ENCODE results near the gene RAB30. TPM values are rescaled to one million over a fixed set of nuclear protein-coding genes. Genes with fewer than 3 reads are reported as not detected.

The RAB30 gene
- total RNA-seq, 1 donor from 2014 or later: 15.2 TPM

DNA sequence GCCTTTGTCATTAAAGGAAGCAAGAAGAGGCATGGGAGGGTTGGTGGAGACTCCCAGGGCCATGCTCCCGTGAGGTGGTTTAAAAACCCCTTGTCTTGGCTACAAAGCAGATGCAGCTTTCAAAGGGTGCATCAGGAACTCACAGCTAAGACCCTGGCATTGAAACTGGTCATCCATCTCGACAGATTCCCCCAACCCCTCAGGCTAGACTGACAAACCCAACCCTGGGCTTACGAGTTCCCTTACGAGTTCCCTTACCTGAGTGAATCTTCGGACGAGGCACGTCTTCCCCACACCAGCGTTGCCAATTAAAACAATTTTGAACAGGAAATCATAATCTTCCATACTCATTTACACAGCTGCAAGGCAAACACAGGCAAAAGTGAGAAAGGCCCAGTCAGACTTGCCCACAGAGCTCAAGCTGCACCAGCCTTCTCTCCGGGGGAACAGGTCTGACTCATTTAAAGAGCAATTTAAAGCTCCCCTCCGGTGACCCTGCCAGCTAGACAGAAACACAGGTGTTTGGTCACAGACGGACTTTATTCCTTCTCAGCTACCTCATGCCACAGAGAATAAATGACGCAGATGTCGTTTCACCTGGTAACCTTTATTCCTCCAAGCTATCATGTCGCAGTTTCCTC is 74.6 kb downstream of the RAB30 start:
- no peaks in the 10 kb centered on the region for H3K9me3 Mint-ChIP-seq
- intact Hi-C loops (cut with micrococcal nuclease): loop anchor here (1.0 kb wide), 6 partner anchors 9 to 159 kb away; partner anchors contain the start of gene RAB30
- no peaks in the 10 kb centered on the region for H3K27me3 Mint-ChIP-seq (ENCODE audit: insufficient read depth)
- DNase-seq (ENCODE audit: low spot score): no peak
- H3K36me3 Mint-ChIP-seq (ENCODE audit: low read depth): peaks cover 30% of the 10 kb centered on the region
- H3K4me3 Mint-ChIP-seq: no peak overlapping the region
- H3K27ac Mint-ChIP-seq: peak overlapping the region; percentile 37
- H3K4me1 Mint-ChIP-seq (ENCODE audit: low read depth): peaks cover 67% of the 10 kb centered on the region

DNA sequence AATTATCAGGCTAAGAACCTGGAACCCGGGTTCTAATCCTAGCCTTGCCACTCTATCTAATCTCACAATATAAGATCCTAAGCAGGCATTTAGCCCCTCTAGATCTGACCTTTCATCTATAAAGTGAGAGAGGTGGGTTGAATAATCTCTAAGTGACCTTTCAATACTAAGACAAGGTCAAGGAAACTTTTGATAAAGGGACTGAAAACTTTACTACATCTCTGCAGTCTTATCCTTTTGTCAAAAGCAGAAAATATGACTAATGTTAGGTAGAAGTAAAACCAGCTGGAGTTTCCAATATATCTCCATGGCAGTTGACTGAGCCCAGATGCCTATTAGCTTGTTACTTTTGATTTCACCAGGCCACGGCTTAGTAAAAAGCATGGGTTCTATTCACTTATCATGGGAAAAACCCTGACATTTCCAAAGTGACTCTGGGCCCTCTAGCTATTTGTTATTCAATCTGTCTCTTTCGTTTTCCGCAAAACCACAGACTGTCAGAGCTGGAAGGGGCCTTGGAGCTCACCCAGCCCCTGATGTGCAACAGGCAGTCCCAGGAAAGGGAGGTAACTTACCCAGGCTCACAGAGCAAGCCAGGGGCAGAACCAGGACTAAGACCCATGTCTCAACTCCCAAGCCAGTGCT is 75.8 kb downstream of the RAB30 start:
- H3K36me3 Mint-ChIP-seq (ENCODE audit: low read depth): peaks cover 31% of the 10 kb centered on the region
- peaks cover 70% of the 10 kb centered on the region for H3K4me1 Mint-ChIP-seq (ENCODE audit: low read depth)
- H3K4me3 Mint-ChIP-seq: peak overlapping the region; percentile 52
- intact Hi-C loops (cut with micrococcal nuclease): loop anchor here (1.0 kb wide), 7 partner anchors 10 to 160 kb away; partner anchors contain the start of gene RAB30
- H3K27me3 Mint-ChIP-seq (ENCODE audit: insufficient read depth): no peaks in the 10 kb centered on the region
- DNase-seq (ENCODE audit: low spot score): no peak
- peak overlapping the region; percentile 78 for H3K27ac Mint-ChIP-seq
- no peaks in the 10 kb centered on the region for H3K9me3 Mint-ChIP-seq

DNA sequence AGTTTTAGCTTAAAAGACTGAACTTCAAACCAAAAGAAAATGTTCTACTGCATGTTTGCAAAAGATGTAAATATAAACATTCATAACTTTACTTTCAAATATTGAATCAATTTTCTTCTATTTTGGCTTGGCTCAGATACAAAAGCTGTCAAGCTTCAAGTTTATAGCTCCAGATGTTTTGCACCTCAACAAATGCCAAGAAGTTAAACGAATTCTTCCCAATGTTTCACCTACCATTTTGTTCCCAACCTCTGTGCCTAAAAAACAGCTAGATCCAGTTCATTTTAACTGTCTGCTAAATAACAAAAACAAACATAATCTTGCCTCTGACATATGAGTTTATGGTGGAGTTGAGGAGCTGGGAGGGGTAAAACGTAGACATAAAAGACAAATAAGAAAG is 76.5 kb downstream of the RAB30 start:
- Mint-ChIP-seq H3K27me3 (ENCODE audit: insufficient read depth) (no peaks in the 10 kb centered on the region), H3K36me3 (ENCODE audit: low read depth) (peaks cover 31% of the 10 kb centered on the region), H3K4me1 (ENCODE audit: low read depth) (peaks cover 68% of the 10 kb centered on the region), H3K4me3 (no peak overlapping the region), H3K9me3 (no peaks in the 10 kb centered on the region), H3K27ac (peak overlapping the region; percentile 66)
- intact Hi-C loops (cut with micrococcal nuclease): loop anchor here (1.0 kb wide), 1 partner anchor 75 kb away; no protein-coding TSS in a partner anchor
- no peak for DNase-seq (ENCODE audit: low spot score)

DNA sequence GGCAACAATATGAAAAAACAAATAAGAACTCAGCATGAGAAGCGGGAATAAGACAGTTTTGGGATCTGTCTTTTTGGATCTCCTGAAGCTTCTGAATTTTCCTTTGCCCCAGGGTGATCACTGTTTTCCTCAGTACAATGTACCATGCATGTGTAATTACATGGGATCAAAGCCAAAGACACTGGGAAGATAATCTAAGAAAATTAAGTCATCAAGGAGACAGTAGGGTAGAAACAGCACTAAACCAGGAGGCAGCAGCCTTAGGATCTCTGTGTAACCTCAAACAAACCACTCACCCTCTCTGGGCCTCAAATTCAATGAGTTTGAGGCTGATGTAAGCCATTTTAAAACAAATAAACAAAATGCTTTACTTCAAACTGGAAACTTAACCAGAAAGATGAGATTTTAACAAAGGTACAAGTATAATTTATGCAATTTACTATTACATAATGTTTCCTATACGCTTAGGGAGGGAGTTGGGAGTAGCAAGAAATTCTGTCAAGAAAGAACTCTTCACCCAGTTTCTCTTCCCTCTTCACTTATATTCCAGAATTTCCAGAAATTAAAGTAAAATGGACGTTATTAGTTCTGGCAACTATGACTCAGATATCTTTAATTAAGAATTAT is 77.0 kb downstream of the RAB30 start:
- DNase-seq (ENCODE audit: low spot score): no peak
- Mint-ChIP-seq H3K4me3 (no peak overlapping the region), H3K4me1 (ENCODE audit: low read depth) (peaks cover 67% of the 10 kb centered on the region), H3K9me3 (no peaks in the 10 kb centered on the region), H3K27ac (no peak overlapping the region), H3K36me3 (ENCODE audit: low read depth) (peaks cover 30% of the 10 kb centered on the region), H3K27me3 (ENCODE audit: insufficient read depth) (no peaks in the 10 kb centered on the region)
- intact Hi-C loops (cut with micrococcal nuclease): loop anchor here (1.0 kb wide), 1 partner anchor 74 kb away; no protein-coding TSS in a partner anchor

DNA sequence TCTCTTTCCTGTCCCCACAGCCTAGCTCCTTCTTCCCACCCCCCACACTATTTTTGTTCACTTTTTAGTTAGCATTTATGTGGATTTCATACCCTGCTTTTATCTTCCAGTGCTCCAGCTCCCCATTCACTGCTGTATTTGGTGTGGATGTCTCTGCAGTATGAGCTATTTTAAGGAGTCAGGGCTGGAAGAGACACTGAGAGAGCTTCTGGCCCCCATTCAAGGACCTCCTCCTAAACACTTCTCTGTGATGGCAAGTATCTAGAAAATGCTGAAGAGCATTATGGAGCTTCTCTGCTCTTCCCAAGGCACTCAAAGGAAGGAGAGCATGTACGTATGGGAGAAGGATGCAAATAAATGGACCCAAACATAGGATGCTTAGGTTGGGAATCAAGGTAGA is 79.5 kb downstream of the RAB30 start:
- DNase-seq (ENCODE audit: low spot score): no peak
- peaks cover 28% of the 10 kb centered on the region for H3K36me3 Mint-ChIP-seq (ENCODE audit: low read depth)
- H3K9me3 Mint-ChIP-seq: no peaks in the 10 kb centered on the region
- no peak overlapping the region for H3K4me3 Mint-ChIP-seq
- H3K27me3 Mint-ChIP-seq (ENCODE audit: insufficient read depth): no peaks in the 10 kb centered on the region
- H3K27ac Mint-ChIP-seq: no peak overlapping the region
- peaks cover 47% of the 10 kb centered on the region for H3K4me1 Mint-ChIP-seq (ENCODE audit: low read depth)
- intact Hi-C loops (cut with micrococcal nuclease): no loop called here

DNA sequence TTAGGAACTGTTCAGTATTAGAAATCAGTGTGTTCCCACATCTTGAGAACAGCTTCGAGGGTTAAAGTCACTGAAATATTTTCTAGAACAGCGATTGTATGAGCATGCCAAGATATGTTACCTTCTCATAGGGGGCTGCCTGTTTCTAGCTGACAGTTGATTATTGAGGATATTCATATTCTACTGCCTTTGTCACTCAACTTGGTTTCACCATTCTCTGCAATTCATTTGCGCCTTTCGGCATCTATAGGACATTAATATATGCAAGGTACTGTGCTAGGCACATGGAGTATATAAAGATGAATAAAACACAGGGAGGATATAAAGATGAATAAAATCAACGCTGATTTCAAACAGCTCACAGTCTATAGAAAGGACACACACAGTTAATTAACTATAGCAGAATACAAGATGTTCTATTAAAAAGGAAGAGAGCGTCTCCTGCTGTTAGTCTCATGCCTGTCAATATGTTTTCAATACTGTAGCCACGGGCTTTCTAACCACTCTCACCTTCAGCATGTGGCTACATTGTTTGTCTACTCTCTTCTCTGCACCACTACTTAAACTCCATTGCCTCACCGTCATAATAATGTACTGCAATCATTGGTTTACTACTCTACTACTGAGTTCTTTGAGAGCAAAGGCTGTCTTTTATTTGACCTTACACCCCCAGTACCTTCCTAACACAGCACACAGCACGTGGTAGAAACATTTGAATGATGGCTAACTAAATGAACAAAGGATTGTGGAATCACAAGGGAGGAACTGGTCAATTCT is 81.9 kb downstream of the RAB30 start:
- Mint-ChIP-seq H3K27ac (no peak overlapping the region), H3K9me3 (no peaks in the 10 kb centered on the region), H3K4me1 (ENCODE audit: low read depth) (peaks cover 26% of the 10 kb centered on the region), H3K4me3 (no peak overlapping the region), H3K27me3 (ENCODE audit: insufficient read depth) (no peaks in the 10 kb centered on the region), H3K36me3 (ENCODE audit: low read depth) (peaks cover 29% of the 10 kb centered on the region)
- DNase-seq (ENCODE audit: low spot score): no peak
- intact Hi-C loops (cut with micrococcal nuclease): no loop called here

DNA sequence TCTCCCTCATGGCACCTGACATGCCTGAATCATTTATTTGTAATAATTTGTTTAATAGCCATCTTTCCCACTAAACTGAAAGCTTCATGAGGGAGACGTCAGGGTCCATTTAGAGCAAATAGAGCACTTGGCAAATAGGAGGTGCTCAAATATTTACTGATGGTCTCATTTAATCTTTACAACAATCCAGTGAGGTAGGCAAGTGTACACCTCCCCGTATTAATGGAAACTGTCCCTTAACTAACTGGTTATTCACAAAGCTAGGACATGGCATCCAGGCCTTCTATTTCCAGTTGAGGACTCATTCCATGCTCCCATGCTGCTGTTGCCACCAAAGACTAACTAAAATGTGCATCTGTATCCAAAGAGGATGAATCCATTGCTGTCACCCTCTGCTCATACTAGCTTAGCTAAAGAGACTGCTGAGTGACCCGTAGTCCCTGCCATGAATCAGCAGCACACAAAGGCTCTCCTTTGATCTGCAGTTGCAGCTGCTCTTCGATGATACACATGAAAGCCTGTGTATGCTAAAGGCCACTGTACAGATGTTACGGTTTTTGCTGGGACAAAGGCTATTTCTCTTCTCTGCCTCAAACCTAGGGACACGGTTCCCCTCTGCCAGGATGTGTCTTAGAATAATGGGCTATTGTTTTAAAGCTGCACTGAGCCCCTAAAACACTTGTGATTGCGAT is 82.6 kb downstream of the RAB30 start:
- Mint-ChIP-seq H3K4me1 (ENCODE audit: low read depth) (peaks cover 19% of the 10 kb centered on the region), H3K27ac (no peak overlapping the region), H3K4me3 (no peak overlapping the region), H3K36me3 (ENCODE audit: low read depth) (peaks cover 28% of the 10 kb centered on the region), H3K27me3 (ENCODE audit: insufficient read depth) (no peaks in the 10 kb centered on the region), H3K9me3 (no peaks in the 10 kb centered on the region)
- intact Hi-C loops (cut with micrococcal nuclease): no loop called here
- no peak for DNase-seq (ENCODE audit: low spot score)

DNA sequence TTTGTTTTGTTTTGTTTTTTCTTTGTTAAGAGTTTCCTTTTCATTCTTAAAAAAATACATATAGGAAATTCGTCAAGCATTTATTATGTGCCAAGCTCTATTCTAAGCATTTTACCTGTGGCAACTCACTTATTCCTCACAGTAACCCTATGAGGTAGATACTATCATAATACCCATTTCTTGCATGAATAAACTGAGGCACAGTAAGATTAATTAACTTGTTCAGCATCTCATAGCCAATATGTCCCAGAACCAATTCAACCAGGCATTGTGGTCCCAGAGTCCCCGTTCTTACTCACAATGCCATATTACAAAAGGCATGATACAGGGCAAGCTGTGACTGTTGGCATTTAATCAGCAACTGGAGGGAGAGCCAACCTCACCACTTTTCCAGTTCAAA is 83.7 kb downstream of the RAB30 start:
- H3K9me3 Mint-ChIP-seq: no peaks in the 10 kb centered on the region
- no peak overlapping the region for H3K4me3 Mint-ChIP-seq
- intact Hi-C loops (cut with micrococcal nuclease): no loop called here
- no peak for DNase-seq (ENCODE audit: low spot score)
- peaks cover 20% of the 10 kb centered on the region for H3K36me3 Mint-ChIP-seq (ENCODE audit: low read depth)
- peaks cover 14% of the 10 kb centered on the region for H3K4me1 Mint-ChIP-seq (ENCODE audit: low read depth)
- H3K27me3 Mint-ChIP-seq (ENCODE audit: insufficient read depth): no peaks in the 10 kb centered on the region
- no peak overlapping the region for H3K27ac Mint-ChIP-seq

DNA sequence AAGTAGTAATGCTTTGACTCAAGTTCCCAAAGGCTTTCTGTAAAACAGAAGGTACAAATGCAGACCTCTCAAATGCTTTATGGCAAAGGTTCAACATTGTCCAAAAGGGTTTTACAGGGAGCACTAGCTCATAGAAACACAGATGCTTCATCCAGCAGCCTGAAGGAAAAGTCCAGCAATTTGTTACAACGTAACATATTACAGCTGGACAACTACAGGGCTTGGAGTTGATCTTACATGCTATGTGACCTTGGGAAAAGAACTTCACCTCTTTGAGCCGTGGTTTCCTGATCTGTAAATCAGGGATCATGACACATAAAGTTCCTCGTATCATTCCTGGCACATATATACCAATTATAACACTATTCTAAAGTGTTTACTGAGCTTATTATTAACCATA is 85.3 kb downstream of the RAB30 start:
- no peak overlapping the region for H3K27ac Mint-ChIP-seq
- no peaks in the 10 kb centered on the region for H3K27me3 Mint-ChIP-seq (ENCODE audit: insufficient read depth)
- peaks cover 5% of the 10 kb centered on the region for H3K4me1 Mint-ChIP-seq (ENCODE audit: low read depth)
- H3K4me3 Mint-ChIP-seq: no peak overlapping the region
- no peak for DNase-seq (ENCODE audit: low spot score)
- intact Hi-C loops (cut with micrococcal nuclease): no loop called here
- no peaks in the 10 kb centered on the region for H3K9me3 Mint-ChIP-seq
- peaks cover 22% of the 10 kb centered on the region for H3K36me3 Mint-ChIP-seq (ENCODE audit: low read depth)

DNA sequence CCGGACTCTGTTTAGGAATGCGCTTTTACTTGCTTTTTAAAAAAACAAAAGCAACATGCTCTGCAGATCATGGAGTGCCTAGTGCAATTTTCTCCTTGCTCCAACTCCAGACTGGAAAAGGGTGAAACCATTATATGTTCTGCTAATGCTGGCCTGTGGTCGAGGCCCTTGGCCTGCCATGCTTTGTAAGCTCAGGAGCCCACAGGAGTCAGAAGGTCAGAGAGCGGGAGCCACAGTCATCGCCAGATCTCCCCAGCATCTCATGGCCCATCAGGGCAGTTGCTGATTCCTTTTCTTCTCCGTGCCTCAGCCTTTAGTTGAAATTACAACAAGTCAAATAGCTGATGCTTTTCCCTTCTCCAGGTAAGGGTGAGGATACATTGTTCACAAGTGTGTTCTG is 89.8 kb downstream of the RAB30 start:
- Mint-ChIP-seq H3K27me3 (ENCODE audit: insufficient read depth) (no peaks in the 10 kb centered on the region), H3K36me3 (ENCODE audit: low read depth) (peaks cover 31% of the 10 kb centered on the region), H3K4me1 (ENCODE audit: low read depth) (peaks cover 38% of the 10 kb centered on the region), H3K27ac (no peak overlapping the region), H3K4me3 (no peak overlapping the region), H3K9me3 (peaks cover 3% of the 10 kb centered on the region)
- intact Hi-C loops (cut with micrococcal nuclease): no loop called here
- DNase-seq (ENCODE audit: low spot score): no peak

DNA sequence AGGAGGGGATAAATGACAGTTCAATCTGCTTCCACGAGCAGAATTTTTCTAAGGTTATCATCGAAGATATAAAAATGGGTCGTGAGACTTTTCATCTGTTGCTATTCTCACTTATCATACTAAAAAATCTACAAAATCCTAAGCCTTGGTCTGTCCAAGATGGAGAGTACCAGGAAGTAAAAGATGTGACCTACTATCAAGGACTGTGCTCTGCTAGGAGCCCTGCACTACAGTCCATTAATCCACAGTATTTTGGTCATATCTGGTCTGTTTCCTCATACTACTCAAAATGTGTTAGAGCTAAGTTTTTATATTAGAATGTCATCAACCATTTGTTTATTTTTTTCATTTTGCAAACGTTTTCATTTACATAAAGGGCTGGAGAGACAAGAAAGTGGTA is 90.8 kb downstream of the RAB30 start:
- intact Hi-C loops (cut with micrococcal nuclease): loop anchor here (1.0 kb wide), 3 partner anchors 15 to 175 kb away; partner anchors contain the start of gene DDIAS
- no peaks in the 10 kb centered on the region for H3K27me3 Mint-ChIP-seq (ENCODE audit: insufficient read depth)
- peaks cover 29% of the 10 kb centered on the region for H3K36me3 Mint-ChIP-seq (ENCODE audit: low read depth)
- no peak overlapping the region for H3K27ac Mint-ChIP-seq
- DNase-seq (ENCODE audit: low spot score): no peak
- no peak overlapping the region for H3K4me3 Mint-ChIP-seq
- H3K9me3 Mint-ChIP-seq: peaks cover 3% of the 10 kb centered on the region
- H3K4me1 Mint-ChIP-seq (ENCODE audit: low read depth): peaks cover 38% of the 10 kb centered on the region

DNA sequence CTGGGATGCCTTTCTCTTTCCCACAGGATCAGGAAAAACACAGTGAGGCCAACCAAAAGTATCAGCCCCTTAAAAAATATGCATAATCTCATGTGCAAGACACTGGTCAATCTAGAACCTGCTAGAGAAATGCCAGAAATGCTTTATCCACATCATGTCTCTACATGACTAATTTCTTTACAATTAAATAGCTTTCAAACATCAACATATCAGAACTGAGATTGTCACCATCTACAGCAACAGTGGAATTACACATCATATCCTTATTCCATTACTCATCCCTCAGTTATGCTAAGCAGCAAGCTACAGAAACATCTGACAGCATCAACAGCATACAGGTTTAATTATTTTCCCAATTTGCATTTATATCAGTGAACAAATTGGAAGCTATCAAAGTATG is 91.4 kb downstream of the RAB30 start:
- Mint-ChIP-seq H3K27me3 (ENCODE audit: insufficient read depth) (no peaks in the 10 kb centered on the region), H3K36me3 (ENCODE audit: low read depth) (peaks cover 28% of the 10 kb centered on the region), H3K4me3 (no peak overlapping the region), H3K27ac (no peak overlapping the region), H3K9me3 (peaks cover 3% of the 10 kb centered on the region), H3K4me1 (ENCODE audit: low read depth) (peaks cover 38% of the 10 kb centered on the region)
- no peak for DNase-seq (ENCODE audit: low spot score)
- intact Hi-C loops (cut with micrococcal nuclease): loop anchor here (1.0 kb wide), 3 partner anchors 16 to 176 kb away; partner anchors contain the start of gene DDIAS

All from activated T-helper 1 cell treated with anti-CD3 and anti-CD28 coated beads, Interleukin-12 subunit alpha, Interleukin-12 subunit beta, Interleukin-2, Interleukin-4 antibody, amounts not matched to agents 30 ng/mL and 10 ng/mL and 1 ng/mL, durations not matched to agents 14 hours and 24 hours and 36 hours (primary cell).